GM23248 (cell line): ENCODE measurements around the gene PATE1.
"Not testable (repeated sequence)": the region's sequence is repeated elsewhere in the genome, so short reads cannot be mapped to it uniquely, and the experiment has no call there.

ENCODE experiments used
- EZH2 ChIP-seq: fragments of 200-600 bp; sonication (generic); IDR thresholded peaks from 2 replicates; pipeline ENCODE4 v1.6.1; 2018; ENCODE audit warnings: antibody characterized with exemption, mild to moderate bottlenecking; ENCODE audit not compliant: insufficient read depth, poor library complexity, severe bottlenecking
- EZH2phosphoT487 ChIP-seq: fragments of 200-600 bp; sonication (generic); IDR thresholded peaks from 2 replicates; pipeline ENCODE4 v1.6.1; 2018; ENCODE audit warnings: antibody characterized with exemption, moderate library complexity, mild to moderate bottlenecking, low read depth; ENCODE audit not compliant: insufficient read depth

DNA sequence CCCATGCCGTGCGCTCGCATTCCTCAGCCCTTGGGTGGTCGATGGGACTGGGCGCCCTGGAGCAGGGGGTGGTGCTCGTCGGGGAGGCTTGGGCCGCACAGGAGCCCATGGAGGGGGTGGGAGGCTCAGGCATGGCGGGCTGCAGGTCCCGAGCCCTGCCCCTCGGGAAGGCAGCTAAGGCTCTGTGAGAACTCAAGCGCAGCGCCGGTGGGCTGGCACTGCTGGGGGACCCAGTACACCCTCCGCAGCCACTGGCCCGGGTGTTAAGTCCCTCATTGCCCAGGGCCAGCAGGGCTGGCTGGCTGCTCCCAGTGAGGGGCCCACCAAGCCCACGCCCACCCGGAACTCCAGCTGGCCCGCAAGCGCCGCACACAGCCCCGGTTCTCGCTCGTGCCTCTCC lies 41.4 kb upstream of the PATE1 start:
- not testable (repeated sequence) for TF ChIP-seq EZH2, EZH2phosphoT487
